ENCODE results near the gene CES5A. TPM values are rescaled to one million over a fixed set of nuclear protein-coding genes. Genes with fewer than 3 reads are reported as not detected.

Gene CES5A
- total RNA-seq (under 1 TPM in 2 of 9 donors, not detected in 7; 0.20 to 0.51 TPM), polyA plus RNA-seq (under 1 TPM in 1 of 2 donors, not detected in 1; 0.10 TPM)
- long read RNA-seq, donor 1, result 0 reads
- long read RNA-seq, donor 2, partial matches to known transcripts, result 2 of 3 reads
- long read RNA-seq, donor 2, other reads (novel, unspliced or antisense), result 1 of 3 reads
- long read RNA-seq, donor 3, result 0 reads

DNA sequence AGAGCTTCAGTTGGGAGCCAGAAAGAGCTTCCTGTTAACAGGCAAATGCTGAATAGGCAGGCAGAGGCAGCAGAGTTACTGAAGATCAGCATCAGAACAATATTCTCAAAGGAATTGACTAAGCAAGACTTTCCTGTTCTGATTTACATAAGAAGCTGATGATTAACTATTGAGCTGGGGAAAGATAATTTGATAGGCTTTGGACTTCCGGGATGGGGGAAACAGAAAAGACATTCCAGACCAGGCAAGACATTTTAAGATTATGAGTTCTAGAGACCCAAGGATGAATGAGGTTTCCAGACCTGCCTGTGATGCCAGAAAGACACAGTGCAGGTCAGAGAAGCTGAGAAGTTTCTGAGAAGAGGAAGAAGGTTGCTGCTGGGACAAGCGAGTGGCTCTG lies at the start of gene CES5A:
Gene CES5A, minus strand, starts transcription at position 101 of the 400 bp plus-strand sequence. CDS start 152 bp downstream, outside the sequence.
- no peak for ATAC-seq
- peaks cover 0 to 17% (median 0%) of the 10 kb centered on the region in 9 donors for H3K27me3 ChIP-seq
- 67 to 74% (median 71%) methylated on average over 2 of the region's 2 CpGs for WGBS, 4 donors
- intact Hi-C loops (cut with DNase I), result no loop called here
- no peaks in the 10 kb centered on the region for H3K36me3 ChIP-seq
- no peak for DNase-seq
- H3K4me3 ChIP-seq, result no peak within 1 kb of the TSS
- TF ChIP-seq POLR2A (IDR thresholded peaks at IDR 0.05) (no peak), CTCF (IDR thresholded peaks at IDR 0.05) (no peak)
- H3K27ac ChIP-seq, result no peak within 1 kb of the TSS
- H3K9me3 ChIP-seq, result no peaks in the 10 kb centered on the region
- no peaks in the 10 kb centered on the region for H3K4me1 ChIP-seq

DNA sequence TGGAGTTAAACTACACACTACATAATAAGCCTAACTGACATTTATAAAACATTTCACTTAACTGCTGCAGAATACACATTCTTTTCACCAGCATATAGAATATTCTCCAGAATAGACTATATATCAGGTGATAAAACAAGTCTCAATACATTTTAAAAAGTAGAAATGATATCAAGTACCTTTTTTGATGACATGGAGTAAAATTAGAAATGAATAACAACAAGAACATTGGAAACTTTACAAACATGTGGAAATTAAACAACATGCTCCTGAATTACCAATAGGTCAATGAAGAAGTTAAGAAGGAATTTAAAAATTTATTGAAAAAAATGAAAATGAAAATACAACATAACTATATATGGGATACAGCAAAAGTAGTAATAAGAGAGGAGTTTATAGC lies 47.5 kb upstream of the CES5A start:
- H3K27ac ChIP-seq, result no peak overlapping the region
- H3K4me1 ChIP-seq, result no peaks in the 10 kb centered on the region
- H3K27me3 ChIP-seq, result no peaks in the 10 kb centered on the region
- intact Hi-C loops (cut with DNase I), result no loop called here
- peaks cover 0 to 11% (median 0%) of the 10 kb centered on the region in 12 donors for H3K9me3 ChIP-seq
- TF ChIP-seq POLR2A (IDR thresholded peaks at IDR 0.05) (no peak), CTCF (IDR thresholded peaks at IDR 0.05) (no peak)
- H3K4me3 ChIP-seq, result no peak overlapping the region
- ATAC-seq, result no peak
- DNase-seq, result no peak
- no peaks in the 10 kb centered on the region for H3K36me3 ChIP-seq

GRCh38 chr16:55917373-55918160 lies 42.4 kb upstream of the CES5A start:
- H3K27ac ChIP-seq, result no peak overlapping the region
- peaks cover 0 to 19% (median 3%) of the 10 kb centered on the region in 12 donors for H3K4me1 ChIP-seq
- intact Hi-C loops (cut with DNase I), result no loop called here
- H3K9me3 ChIP-seq, result peaks cover 0 to 11% (median 0%) of the 10 kb centered on the region in 12 donors
- TF ChIP-seq CTCF (IDR thresholded peaks at IDR 0.05) (no peak), POLR2A (IDR thresholded peaks at IDR 0.05) (no peak)
- 76 to 91% (median 79%) methylated on average over 1 of the region's 1 CpG for WGBS, 4 donors
- no peaks in the 10 kb centered on the region for H3K27me3 ChIP-seq
- no peak for DNase-seq
- no peak for ATAC-seq
- no peak overlapping the region for H3K4me3 ChIP-seq
- H3K36me3 ChIP-seq, result no peaks in the 10 kb centered on the region

DNA sequence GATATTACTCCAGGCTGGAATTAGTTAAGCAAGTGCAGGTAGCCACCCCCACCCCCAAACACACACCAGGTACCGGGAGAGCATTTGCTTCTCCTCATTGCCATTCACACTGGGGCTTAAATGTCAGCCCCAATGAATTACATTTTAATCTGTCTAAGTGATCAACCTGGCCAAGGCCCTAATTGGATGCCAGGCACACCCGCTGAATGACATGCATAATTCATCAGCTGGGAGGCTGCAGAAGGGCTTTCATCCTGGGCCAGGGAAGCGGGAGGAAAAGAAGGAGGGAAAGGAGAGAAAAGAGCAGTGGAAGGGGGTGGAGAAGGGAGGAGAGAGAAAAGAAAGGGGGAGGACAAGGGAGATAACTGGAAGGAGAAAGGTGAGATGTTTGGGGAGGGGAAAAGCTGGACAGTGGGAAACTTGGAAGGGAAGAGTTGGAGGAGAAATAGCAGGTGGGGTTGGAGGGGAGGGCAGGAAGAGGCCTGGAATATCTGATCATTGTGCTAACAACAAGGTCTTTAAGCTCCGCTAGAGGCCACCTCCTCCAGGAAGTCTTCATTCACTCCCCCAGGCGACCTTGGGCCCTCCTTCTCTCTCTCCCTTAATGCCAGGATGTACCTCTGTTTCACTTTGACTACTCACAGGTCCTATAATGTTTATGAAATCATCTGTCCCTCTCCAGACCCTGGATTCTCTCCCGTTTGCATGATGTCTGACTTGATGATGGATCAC lies 40.1 kb upstream of the CES5A start:
- DNase-seq (no peak), ATAC-seq (no peak)
- Histone ChIP-seq H3K4me1 (peaks cover 0 to 28% (median 6%) of the 10 kb centered on the region in 12 donors), H3K27ac (peak overlapping the region in 1 of 12 donors; percentile 84), H3K27me3 (no peaks in the 10 kb centered on the region), H3K4me3 (no peak overlapping the region), H3K36me3 (no peaks in the 10 kb centered on the region), H3K9me3 (peaks cover 0 to 9% (median under 1%) of the 10 kb centered on the region in 12 donors)
- intact Hi-C loops (cut with DNase I), result no loop called here
- TF ChIP-seq POLR2A (IDR thresholded peaks at IDR 0.05) (no peak), CTCF (IDR thresholded peaks at IDR 0.05) (no peak)
- 62 to 73% (median 67%) methylated on average over 6 of the region's 6 CpGs for WGBS, 4 donors

Measured in heart left ventricle (tissue), 16 donors.